BJ (cell line): Measurements from ENCODE around the gene NECTIN1. TPM values are rescaled to one million over a fixed set of nuclear protein-coding genes. Genes with fewer than 3 reads are reported as not detected.

Experiments used
- CTCF ChIA-PET: fragments of 350-600 bp; formaldehyde crosslinking; extraction: SDS; loops from one replicate; lab custom pipeline; 2021; ENCODE audit warnings: antibody characterized with exemption, inconsistent platforms; lab: Yijun Ruan, JAX
- POLR2A ChIA-PET: fragments of 300-600 bp; sonication (Branson Sonifier 250); formaldehyde crosslinking; extraction: SDS; loops from one replicate; lab custom pipeline; 2021; ENCODE audit warnings: antibody characterized with exemption; lab: Charles Lee
- DNase-seq: peaks from one replicate; pipeline ENCODE4 v3.0.0-alpha.2; 2011; ENCODE audit warnings: low read depth
- H3K27me3 ChIP-seq: 2 replicates; pipeline ENCODE4 v1.6.0; 2011; ENCODE audit warnings: low read length; ENCODE audit not compliant: control insufficient read depth, insufficient read depth
- H3K36me3 ChIP-seq: 2 replicates; pipeline ENCODE4 v1.5.1; 2011; ENCODE audit warnings: low read length; ENCODE audit not compliant: control insufficient read depth, insufficient read depth
- H3K4me3 ChIP-seq: 2 replicates; pipeline ENCODE4 v1.5.1; 2011; ENCODE audit warnings: low read depth, mild to moderate bottlenecking, control low read depth, low read length
- polyA plus RNA-seq: library from polyadenylated mRNA; depleted of rRNA; stranded (reverse); fragments of >200 nt; gene quantifications from 2 replicates; pipeline ENCODE4 v1.2.3, GENCODE V29; 2011
- TF ChIP-seq, protein P1 (sequence below): IDR thresholded peaks from 2 replicates; pipeline ENCODE4 v1.5.1; 2011; ENCODE audit warnings: low read depth, mild to moderate bottlenecking, control low read depth, inconsistent platforms, low read length, moderate library complexity; ENCODE audit not compliant: insufficient read depth

NECTIN1 gene
- polyA plus RNA-seq, 1 experiment: 3.0 TPM

DNA sequence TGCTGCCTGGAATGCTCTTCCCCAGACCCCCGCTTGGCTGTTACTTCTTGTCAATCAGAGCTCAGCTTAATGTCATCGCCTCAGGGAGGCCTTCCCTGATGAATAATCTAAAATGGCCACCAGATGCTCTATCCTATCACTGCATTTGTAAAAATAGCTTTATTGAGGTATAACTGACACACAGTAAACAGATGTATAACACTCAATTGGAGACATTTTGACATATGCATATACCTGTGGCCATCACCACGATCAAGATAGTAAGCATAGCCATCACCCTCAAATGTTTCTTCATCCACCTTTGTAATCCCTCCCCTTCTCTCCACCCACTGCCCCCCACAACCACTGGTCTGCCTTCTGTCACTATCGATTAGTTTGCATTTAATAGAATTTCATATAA, 36.6 kb upstream of the NECTIN1 start:
- no peak for DNase-seq
- CTCF ChIA-PET: no interaction called here
- POLR2A ChIA-PET: no interaction called here
- H3K4me3 ChIP-seq: no peak overlapping the region
- no peaks in the 10 kb centered on the region for H3K36me3 ChIP-seq
- TF ChIP-seq, protein P1, sequence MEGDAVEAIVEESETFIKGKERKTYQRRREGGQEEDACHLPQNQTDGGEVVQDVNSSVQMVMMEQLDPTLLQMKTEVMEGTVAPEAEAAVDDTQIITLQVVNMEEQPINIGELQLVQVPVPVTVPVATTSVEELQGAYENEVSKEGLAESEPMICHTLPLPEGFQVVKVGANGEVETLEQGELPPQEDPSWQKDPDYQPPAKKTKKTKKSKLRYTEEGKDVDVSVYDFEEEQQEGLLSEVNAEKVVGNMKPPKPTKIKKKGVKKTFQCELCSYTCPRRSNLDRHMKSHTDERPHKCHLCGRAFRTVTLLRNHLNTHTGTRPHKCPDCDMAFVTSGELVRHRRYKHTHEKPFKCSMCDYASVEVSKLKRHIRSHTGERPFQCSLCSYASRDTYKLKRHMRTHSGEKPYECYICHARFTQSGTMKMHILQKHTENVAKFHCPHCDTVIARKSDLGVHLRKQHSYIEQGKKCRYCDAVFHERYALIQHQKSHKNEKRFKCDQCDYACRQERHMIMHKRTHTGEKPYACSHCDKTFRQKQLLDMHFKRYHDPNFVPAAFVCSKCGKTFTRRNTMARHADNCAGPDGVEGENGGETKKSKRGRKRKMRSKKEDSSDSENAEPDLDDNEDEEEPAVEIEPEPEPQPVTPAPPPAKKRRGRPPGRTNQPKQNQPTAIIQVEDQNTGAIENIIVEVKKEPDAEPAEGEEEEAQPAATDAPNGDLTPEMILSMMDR: no peak
- H3K27me3 ChIP-seq: peaks cover 7% of the 10 kb centered on the region

DNA sequence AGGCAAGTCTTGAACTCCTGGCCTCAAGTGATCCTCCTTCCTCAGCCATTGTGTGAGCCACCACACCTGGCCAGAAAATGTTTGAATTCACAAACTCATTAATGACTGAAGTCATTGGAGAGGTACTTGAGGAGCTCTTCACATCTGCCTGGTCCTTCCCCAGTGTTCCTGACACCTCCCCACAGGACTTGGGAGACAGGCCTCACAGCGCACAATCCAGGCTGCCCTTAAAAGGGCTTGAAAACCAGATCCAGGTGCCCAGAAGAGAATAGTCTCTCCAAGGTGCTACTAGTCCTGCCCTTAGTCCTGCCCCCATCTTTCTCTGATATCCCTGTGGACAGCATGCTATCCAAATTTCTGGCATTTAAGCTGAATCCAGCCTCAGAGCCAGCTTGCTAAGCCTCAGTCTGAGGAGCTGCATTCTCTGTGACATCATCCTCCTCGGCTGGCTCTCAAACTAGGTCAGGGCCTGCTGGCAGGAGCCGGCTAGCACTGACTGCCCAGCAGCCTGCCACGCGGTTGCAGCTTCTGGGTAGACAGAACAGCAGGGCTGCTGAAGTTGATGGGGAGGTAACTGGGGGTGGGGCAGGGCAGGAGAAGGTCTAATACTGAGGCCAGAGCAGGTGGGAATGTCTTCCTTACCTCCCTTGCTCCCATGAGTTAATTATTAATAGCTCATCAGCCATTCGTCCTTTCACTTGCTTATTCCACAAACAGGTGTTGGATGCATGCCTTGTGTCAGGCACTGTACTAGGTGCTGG, 35.3 kb upstream of the NECTIN1 start:
- Histone ChIP-seq H3K36me3 (no peaks in the 10 kb centered on the region), H3K27me3 (peaks cover 7% of the 10 kb centered on the region), H3K4me3 (no peak overlapping the region)
- TF ChIP-seq, protein P1: no peak
- CTCF ChIA-PET: interaction anchor here (0.6 to 0.9 kb wide), 2 partner anchors 35 to 230 kb away, joined by 3 to 4 read pairs; partner anchors contain the start of gene NECTIN1
- DNase-seq: no peak
- POLR2A ChIA-PET: no interaction called here

DNA sequence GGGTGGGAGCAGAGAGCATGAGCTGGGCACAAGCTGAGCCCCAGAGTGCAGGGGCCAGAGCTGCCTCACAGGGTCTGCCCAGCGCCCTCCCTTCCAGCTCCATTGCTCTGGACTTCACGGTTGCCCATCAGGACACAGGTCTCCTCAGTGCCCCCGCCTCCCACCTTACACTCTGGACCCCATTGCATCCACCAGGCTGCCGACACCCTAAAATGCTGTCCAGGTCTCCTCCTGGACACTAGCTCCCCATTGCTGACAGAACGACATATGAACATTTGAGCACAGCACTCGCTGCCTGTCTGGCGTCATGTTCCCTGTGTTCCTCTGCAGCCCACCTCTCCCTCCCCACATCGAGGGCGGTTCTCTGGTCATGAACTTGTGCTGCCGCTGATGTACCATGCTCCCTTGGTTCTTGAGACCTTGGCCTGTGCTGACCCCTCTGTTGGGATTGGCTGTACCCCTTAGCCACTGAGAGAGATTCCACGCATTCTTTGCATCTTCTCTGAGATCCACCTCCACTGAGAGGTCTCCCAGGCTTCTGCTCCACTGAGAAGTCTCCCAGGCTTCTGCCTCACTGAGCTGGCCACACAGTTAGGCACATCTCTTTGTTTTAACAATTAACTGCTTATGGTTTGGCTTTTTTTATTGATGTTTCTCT, 34.2 kb upstream of the NECTIN1 start:
- Histone ChIP-seq H3K4me3 (no peak overlapping the region), H3K36me3 (no peaks in the 10 kb centered on the region), H3K27me3 (peaks cover 7% of the 10 kb centered on the region)
- DNase-seq: no peak
- POLR2A ChIA-PET: no interaction called here
- TF ChIP-seq, protein P1: no peak
- CTCF ChIA-PET: no interaction called here

DNA sequence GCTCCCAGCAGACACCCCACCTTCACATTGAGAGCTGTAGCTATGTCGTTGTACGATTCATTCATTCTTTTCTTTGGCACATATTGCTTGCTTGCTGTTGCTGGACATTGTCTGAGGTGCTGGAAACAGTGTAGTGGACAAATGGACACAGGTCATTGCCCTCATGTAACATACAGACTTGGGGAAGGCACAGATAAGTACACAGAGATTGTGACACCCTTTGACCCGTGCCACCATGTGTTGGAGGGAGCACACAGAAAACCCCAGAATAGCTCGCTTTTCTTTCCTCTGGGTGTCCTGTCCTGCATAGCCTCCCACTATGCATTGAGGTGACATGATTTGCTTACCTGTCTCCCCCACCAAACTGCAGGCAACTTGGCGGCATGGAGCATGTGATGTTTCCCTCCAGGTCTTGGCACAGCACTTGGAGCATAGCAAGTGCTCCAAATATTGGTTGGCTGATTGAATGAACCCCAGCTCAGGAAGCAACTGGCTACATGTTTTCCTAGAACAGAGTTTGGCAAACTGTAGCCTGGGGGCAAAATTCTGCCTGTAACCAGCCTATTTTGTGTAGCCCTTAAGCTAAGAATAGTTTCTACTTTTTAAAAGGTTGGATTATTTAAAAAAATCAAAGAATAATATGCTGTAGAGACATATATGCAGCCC, 30.9 kb upstream of the NECTIN1 start:
- Histone ChIP-seq H3K27me3 (peaks cover 14% of the 10 kb centered on the region), H3K36me3 (no peaks in the 10 kb centered on the region), H3K4me3 (no peak overlapping the region)
- CTCF ChIA-PET: interaction anchor here (1.1 to 2.4 kb wide), 2 partner anchors 14 to 20 kb away, joined by 3 to 5 read pairs; no protein-coding TSS in a partner anchor
- TF ChIP-seq, protein P1: no peak
- no peak for DNase-seq
- POLR2A ChIA-PET: no interaction called here

DNA sequence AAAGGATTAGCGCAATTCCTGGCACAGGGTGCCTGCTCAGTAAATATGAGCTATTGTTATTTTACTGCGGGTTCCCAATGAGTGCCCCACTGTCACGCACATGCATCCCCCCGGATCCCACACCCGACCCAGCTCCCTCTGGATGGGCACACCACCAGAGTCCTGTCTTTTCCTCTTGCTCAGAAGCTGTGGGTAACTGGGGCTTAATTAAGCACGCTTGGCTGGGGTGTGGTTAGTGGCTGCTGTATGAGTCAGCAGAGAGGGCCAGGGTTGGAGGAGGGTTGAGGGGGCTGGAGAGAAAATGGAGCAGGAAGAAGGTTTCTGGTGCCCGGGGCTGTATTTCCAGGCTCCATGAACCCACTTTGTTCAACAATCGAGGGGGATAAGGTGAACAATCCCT, 30.3 kb upstream of the NECTIN1 start:
- Histone ChIP-seq H3K36me3 (no peaks in the 10 kb centered on the region), H3K4me3 (no peak overlapping the region), H3K27me3 (peaks cover 12% of the 10 kb centered on the region)
- POLR2A ChIA-PET: no interaction called here
- no peak for DNase-seq
- CTCF ChIA-PET: interaction anchor here (1.1 to 2.4 kb wide), 4 partner anchors 11 to 30 kb away, joined by 3 to 5 read pairs (median 4); partner anchors contain the start of gene NECTIN1
- TF ChIP-seq, protein P1: no peak
